HEK293 (cell line): ENCODE data around the gene MMP24OS.

Experiments used
- BCL11B ChIP-seq: fragments of 450-650 bp; formaldehyde crosslinking; IDR thresholded peaks from 2 replicates; pipeline ENCODE4 v1.5.1; 2016; ENCODE audit warnings: low read depth, missing biosample characterization, missing genetic modification characterization
- GLIS2 ChIP-seq: fragments of 450-650 bp; formaldehyde crosslinking; IDR thresholded peaks from 2 replicates; pipeline ENCODE4 v1.5.1; 2016; ENCODE audit warnings: missing biosample characterization, missing genetic modification characterization
- KLF9 ChIP-seq: fragments of 450-650 bp; formaldehyde crosslinking; IDR thresholded peaks from 2 replicates; pipeline ENCODE4 v1.5.1; 2016; ENCODE audit warnings: missing biosample characterization, missing genetic modification characterization, low read depth
- MZF1 ChIP-seq: fragments of 450-650 bp; formaldehyde crosslinking; IDR thresholded peaks from 2 replicates; pipeline ENCODE4 v1.5.1; 2017; ENCODE audit warnings: missing biosample characterization, missing genetic modification characterization, borderline replicate concordance
- REPIN1 ChIP-seq: fragments of 450-650 bp; formaldehyde crosslinking; IDR thresholded peaks from 2 replicates; pipeline ENCODE4 v1.5.1; 2017; ENCODE audit warnings: missing biosample characterization, missing genetic modification characterization, low read depth
- SP3 ChIP-seq: fragments of 450-650 bp; formaldehyde crosslinking; IDR thresholded peaks from 2 replicates; pipeline ENCODE4 v1.5.1; 2016; ENCODE audit warnings: missing biosample characterization, missing genetic modification characterization
- SP7 ChIP-seq: fragments of 450-650 bp; formaldehyde crosslinking; IDR thresholded peaks from 2 replicates; pipeline ENCODE4 v1.5.1; 2016; ENCODE audit warnings: missing biosample characterization, missing genetic modification characterization
- TCF7L2 ChIP-seq: IDR thresholded peaks from 2 replicates; pipeline ENCODE4 v1.6.1; 2011; ENCODE audit warnings: low read depth, mild to moderate bottlenecking, inconsistent platforms, low read length, moderate library complexity, borderline replicate concordance
- ZBTB17 ChIP-seq: fragments of 450-650 bp; formaldehyde crosslinking; IDR thresholded peaks from 2 replicates; pipeline ENCODE4 v1.5.1; 2016; ENCODE audit warnings: missing biosample characterization, missing genetic modification characterization
- ZNF112 ChIP-seq: fragments of 450-650 bp; formaldehyde crosslinking; IDR thresholded peaks from 2 replicates; pipeline ENCODE4 v1.5.0; 2017; ENCODE audit warnings: missing biosample characterization, missing genetic modification characterization
- ZNF157 ChIP-seq: fragments of 450-650 bp; formaldehyde crosslinking; IDR thresholded peaks from 2 replicates; pipeline ENCODE4 v1.5.1; 2016; ENCODE audit warnings: missing biosample characterization, missing genetic modification characterization
- ZNF16 ChIP-seq: fragments of 450-650 bp; formaldehyde crosslinking; IDR thresholded peaks from 2 replicates; pipeline ENCODE4 v1.5.1; 2016; ENCODE audit warnings: low read depth, missing biosample characterization, missing genetic modification characterization
- ZNF175 ChIP-seq: fragments of 450-650 bp; formaldehyde crosslinking; IDR thresholded peaks from 2 replicates; pipeline ENCODE4 v1.5.1; 2016; ENCODE audit warnings: missing biosample characterization, missing genetic modification characterization
- ZNF311 ChIP-seq: fragments of 450-650 bp; formaldehyde crosslinking; IDR thresholded peaks from 2 replicates; pipeline ENCODE4 v1.5.1; 2017; ENCODE audit warnings: missing biosample characterization, missing genetic modification characterization, borderline replicate concordance
- ZNF324 ChIP-seq: fragments of 450-650 bp; formaldehyde crosslinking; IDR thresholded peaks from 2 replicates; pipeline ENCODE4 v1.5.1; 2016; ENCODE audit warnings: missing biosample characterization, missing genetic modification characterization
- ZNF354C ChIP-seq: fragments of 450-650 bp; formaldehyde crosslinking; IDR thresholded peaks from 2 replicates; pipeline ENCODE4 v1.5.1; 2016; ENCODE audit warnings: missing biosample characterization, missing genetic modification characterization, low read depth, borderline replicate concordance
- ZNF366 ChIP-seq: fragments of 450-650 bp; formaldehyde crosslinking; conservative IDR thresholded peaks from 2 replicates; pipeline ENCODE4 v1.5.1; 2016; ENCODE audit warnings: missing biosample characterization, missing genetic modification characterization
- ZNF394 ChIP-seq: fragments of 450-650 bp; formaldehyde crosslinking; IDR thresholded peaks from 2 replicates; pipeline ENCODE4 v1.5.1; 2016; ENCODE audit warnings: missing biosample characterization, missing genetic modification characterization, mild to moderate bottlenecking, moderate library complexity, borderline replicate concordance
- ZNF529 ChIP-seq: fragments of 450-650 bp; formaldehyde crosslinking; IDR thresholded peaks from 2 replicates; pipeline ENCODE4 v1.5.1; 2017; ENCODE audit warnings: missing genetic modification characterization, missing biosample characterization; ENCODE audit not compliant: insufficient replicate concordance
- ZNF558 ChIP-seq: fragments of 450-650 bp; formaldehyde crosslinking; IDR thresholded peaks from 2 replicates; pipeline ENCODE4 v1.5.1; 2016; ENCODE audit warnings: missing biosample characterization, missing genetic modification characterization
- ZNF560 ChIP-seq: fragments of 450-650 bp; formaldehyde crosslinking; IDR thresholded peaks from 2 replicates; pipeline ENCODE4 v1.5.1; 2017; ENCODE audit warnings: missing biosample characterization, missing genetic modification characterization, borderline replicate concordance
- ZNF585B ChIP-seq: fragments of 450-650 bp; formaldehyde crosslinking; IDR thresholded peaks from 2 replicates; pipeline ENCODE4 v1.5.1; 2016; ENCODE audit warnings: missing biosample characterization, missing genetic modification characterization
- ZNF660 ChIP-seq: fragments of 450-650 bp; IDR thresholded peaks from 2 replicates; pipeline ENCODE4 v1.5.1; 2018; ENCODE audit warnings: missing biosample characterization, mild to moderate bottlenecking, missing genetic modification characterization
- TF ChIP-seq, protein P1 (sequence below): fragments of 450-650 bp; formaldehyde crosslinking; IDR thresholded peaks from 2 replicates; pipeline ENCODE4 v1.5.1; 2016; ENCODE audit warnings: missing biosample characterization, missing genetic modification characterization
- TF ChIP-seq, protein P2 (sequence below): fragments of 450-650 bp; formaldehyde crosslinking; IDR thresholded peaks from 2 replicates; pipeline ENCODE4 v1.5.1; 2016; ENCODE audit warnings: missing biosample characterization, missing genetic modification characterization
- TF ChIP-seq, protein P3 (sequence below): fragments of 450-650 bp; formaldehyde crosslinking; IDR thresholded peaks from 2 replicates; pipeline ENCODE4 v1.5.1; 2016; ENCODE audit warnings: missing biosample characterization, missing genetic modification characterization
- TF ChIP-seq, protein P4 (sequence below): fragments of 450-650 bp; formaldehyde crosslinking; IDR thresholded peaks from 2 replicates; pipeline ENCODE4 v1.5.1; 2016; ENCODE audit warnings: missing biosample characterization, missing genetic modification characterization
- TF ChIP-seq, protein P5 (sequence below): fragments of 450-650 bp; formaldehyde crosslinking; IDR thresholded peaks from 2 replicates; pipeline ENCODE4 v1.5.1; 2016; ENCODE audit warnings: missing biosample characterization, missing genetic modification characterization
- TF ChIP-seq, protein P6 (sequence below): fragments of 450-650 bp; formaldehyde crosslinking; IDR thresholded peaks from 2 replicates; pipeline ENCODE4 v1.5.1; 2016; ENCODE audit warnings: missing biosample characterization, missing genetic modification characterization

MMP24OS gene

DNA sequence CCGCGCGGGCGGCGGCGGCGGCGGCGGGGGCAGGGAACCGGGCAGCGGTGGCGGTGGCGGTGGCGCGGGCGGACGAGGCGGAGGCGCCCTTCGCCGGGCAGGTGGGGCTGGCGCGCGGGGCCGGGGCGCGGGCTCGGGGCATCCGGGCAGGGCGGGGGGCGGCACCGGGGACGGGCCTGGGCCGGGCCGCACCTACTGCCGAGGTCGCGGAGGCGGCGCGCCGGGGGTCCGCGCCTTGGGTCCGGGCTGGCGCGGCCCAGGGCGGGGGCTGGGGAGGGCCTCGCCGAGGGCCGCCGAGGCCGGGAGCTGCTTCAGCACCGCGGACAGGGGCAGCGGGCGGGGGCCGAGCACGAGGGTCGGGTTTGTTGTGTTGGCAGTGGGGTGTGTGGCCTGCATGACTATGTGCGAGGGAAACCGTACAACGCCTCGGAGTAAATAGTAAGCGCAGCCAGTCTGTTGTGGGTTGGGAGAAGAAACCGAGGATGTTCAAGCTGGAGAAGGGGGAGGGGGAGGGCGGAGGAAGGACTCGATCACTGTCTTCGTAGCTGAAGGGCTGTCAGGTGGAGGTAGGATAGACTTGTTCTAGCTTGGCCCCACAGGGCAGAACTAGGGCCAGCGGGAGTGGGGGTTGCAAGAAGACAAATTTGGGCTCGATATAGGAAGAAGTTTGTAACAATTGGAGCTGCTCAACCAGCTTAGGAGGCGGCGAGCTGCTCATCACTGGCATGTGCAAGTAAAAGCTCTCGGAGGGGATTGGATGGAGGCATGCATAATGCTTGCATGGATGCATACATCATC is 50.8 kb downstream of the MMP24OS start (continued):
- TF ChIP-seq, protein P1, sequence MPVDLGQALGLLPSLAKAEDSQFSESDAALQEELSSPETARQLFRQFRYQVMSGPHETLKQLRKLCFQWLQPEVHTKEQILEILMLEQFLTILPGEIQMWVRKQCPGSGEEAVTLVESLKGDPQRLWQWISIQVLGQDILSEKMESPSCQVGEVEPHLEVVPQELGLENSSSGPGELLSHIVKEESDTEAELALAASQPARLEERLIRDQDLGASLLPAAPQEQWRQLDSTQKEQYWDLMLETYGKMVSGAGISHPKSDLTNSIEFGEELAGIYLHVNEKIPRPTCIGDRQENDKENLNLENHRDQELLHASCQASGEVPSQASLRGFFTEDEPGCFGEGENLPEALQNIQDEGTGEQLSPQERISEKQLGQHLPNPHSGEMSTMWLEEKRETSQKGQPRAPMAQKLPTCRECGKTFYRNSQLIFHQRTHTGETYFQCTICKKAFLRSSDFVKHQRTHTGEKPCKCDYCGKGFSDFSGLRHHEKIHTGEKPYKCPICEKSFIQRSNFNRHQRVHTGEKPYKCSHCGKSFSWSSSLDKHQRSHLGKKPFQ (tag by site-specific recombination) = no peak
- TF ChIP-seq ZBTB17 = no peak
- TF ChIP-seq ZNF394 (tag by site-specific recombination) = no peak
- no peak for TF ChIP-seq ZNF529 (tag by site-specific recombination)
- no peak for TF ChIP-seq ZNF660
- TF ChIP-seq BCL11B (tag by site-specific recombination) = no peak
- TF ChIP-seq, protein P2, sequence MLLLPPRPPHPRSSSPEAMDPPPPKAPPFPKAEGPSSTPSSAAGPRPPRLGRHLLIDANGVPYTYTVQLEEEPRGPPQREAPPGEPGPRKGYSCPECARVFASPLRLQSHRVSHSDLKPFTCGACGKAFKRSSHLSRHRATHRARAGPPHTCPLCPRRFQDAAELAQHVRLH (tag by site-specific recombination) = no peak
- TF ChIP-seq ZNF16 (tag by site-specific recombination) = no peak
- TF ChIP-seq, protein P3, sequence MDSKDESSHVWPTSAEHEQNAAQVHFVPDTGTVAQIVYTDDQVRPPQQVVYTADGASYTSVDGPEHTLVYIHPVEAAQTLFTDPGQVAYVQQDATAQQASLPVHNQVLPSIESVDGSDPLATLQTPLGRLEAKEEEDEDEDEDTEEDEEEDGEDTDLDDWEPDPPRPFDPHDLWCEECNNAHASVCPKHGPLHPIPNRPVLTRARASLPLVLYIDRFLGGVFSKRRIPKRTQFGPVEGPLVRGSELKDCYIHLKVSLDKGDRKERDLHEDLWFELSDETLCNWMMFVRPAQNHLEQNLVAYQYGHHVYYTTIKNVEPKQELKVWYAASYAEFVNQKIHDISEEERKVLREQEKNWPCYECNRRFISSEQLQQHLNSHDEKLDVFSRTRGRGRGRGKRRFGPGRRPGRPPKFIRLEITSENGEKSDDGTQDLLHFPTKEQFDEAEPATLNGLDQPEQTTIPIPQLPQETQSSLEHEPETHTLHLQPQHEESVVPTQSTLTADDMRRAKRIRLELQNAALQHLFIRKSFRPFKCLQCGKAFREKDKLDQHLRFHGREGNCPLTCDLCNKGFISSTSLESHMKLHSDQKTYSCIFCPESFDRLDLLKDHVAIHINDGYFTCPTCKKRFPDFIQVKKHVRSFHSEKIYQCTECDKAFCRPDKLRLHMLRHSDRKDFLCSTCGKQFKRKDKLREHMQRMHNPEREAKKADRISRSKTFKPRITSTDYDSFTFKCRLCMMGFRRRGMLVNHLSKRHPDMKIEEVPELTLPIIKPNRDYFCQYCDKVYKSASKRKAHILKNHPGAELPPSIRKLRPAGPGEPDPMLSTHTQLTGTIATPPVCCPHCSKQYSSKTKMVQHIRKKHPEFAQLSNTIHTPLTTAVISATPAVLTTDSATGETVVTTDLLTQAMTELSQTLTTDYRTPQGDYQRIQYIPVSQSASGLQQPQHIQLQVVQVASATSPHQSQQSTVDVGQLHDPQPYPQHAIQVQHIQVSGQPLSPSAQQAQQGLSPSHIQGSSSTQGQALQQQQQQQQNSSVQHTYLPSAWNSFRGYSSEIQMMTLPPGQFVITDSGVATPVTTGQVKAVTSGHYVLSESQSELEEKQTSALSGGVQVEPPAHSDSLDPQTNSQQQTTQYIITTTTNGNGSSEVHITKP (tag by site-specific recombination) = no peak
- TF ChIP-seq ZNF558 (tag by site-specific recombination) = no peak
- TF ChIP-seq TCF7L2 = no peak
- TF ChIP-seq GLIS2 (tag by site-specific recombination) = peak; percentile 31; the same call in 1 of the 2 replicates
- no peak for TF ChIP-seq ZNF175 (tag by site-specific recombination)
- TF ChIP-seq, protein P4, sequence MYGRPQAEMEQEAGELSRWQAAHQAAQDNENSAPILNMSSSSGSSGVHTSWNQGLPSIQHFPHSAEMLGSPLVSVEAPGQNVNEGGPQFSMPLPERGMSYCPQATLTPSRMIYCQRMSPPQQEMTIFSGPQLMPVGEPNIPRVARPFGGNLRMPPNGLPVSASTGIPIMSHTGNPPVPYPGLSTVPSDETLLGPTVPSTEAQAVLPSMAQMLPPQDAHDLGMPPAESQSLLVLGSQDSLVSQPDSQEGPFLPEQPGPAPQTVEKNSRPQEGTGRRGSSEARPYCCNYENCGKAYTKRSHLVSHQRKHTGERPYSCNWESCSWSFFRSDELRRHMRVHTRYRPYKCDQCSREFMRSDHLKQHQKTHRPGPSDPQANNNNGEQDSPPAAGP (tag by site-specific recombination) = 0 out of 2 replicates have a peak, but pooled peaks have one; percentile 32
- no peak for TF ChIP-seq ZNF560 (tag by site-specific recombination)
- no peak for TF ChIP-seq REPIN1 (tag by site-specific recombination)
- TF ChIP-seq SP3 = no peak
- TF ChIP-seq ZNF354C (tag by site-specific recombination) = no peak
- TF ChIP-seq ZNF366 (tag by site-specific recombination) = no peak
- no peak for TF ChIP-seq ZNF112 (tag by site-specific recombination)
- no peak for TF ChIP-seq KLF9 (tag by site-specific recombination)
- no peak for TF ChIP-seq ZNF585B (tag by site-specific recombination)
- TF ChIP-seq, protein P5, sequence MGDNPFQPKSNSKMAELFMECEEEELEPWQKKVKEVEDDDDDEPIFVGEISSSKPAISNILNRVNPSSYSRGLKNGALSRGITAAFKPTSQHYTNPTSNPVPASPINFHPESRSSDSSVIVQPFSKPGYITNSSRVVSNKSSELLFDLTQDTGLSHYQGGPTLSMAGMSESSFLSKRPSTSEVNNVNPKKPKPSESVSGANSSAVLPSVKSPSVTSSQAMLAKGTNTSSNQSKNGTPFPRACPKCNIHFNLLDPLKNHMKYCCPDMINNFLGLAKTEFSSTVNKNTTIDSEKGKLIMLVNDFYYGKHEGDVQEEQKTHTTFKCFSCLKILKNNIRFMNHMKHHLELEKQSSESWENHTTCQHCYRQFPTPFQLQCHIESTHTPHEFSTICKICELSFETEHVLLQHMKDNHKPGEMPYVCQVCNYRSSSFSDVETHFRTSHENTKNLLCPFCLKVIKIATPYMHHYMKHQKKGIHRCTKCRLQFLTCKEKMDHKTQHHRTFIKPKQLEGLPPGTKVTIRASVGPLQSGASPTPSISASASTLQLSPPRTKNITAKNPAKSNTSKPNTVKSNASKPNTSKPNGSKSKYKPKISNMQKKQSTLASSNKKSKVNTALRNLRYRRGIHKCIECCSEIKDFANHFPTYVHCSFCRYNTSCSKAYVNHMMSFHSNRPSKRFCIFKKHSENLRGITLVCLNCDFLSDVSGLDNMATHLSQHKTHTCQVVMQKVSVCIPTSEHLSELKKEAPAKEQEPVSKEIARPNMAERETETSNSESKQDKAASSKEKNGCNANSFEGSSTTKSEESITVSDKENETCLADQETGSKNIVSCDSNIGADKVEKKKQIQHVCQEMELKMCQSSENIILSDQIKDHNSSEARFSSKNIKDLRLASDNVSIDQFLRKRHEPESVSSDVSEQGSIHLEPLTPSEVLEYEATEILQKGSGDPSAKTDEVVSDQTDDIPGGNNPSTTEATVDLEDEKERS = no peak
- TF ChIP-seq, protein P6, sequence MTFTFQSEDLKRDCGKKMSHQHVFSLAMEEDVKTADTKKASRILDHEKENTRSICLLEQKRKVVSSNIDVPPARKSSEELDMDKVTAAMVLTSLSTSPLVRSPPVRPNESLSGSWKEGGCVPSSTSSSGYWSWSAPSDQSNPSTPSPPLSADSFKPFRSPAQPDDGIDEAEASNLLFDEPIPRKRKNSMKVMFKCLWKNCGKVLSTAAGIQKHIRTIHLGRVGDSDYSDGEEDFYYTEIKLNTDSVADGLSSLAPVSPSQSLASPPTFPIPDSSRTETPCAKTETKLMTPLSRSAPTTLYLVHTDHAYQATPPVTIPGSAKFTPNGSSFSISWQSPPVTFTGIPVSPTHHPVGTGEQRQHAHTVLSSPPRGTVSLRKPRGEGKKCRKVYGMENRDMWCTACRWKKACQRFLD (tag by site-specific recombination) = no peak
- no peak for TF ChIP-seq ZNF311
- TF ChIP-seq ZNF157 (tag by site-specific recombination) = no peak
- TF ChIP-seq SP7 (tag by site-specific recombination) = no peak
- no peak for TF ChIP-seq MZF1
- no peak for TF ChIP-seq ZNF324 (tag by site-specific recombination)
